Activated B cell treated with CpG ODN at 0.5 μM for 24 hours (primary cell): ENCODE data around the gene AGMO. TPM values are rescaled to one million over a fixed set of nuclear protein-coding genes. Genes with fewer than 3 reads are reported as not detected.

ENCODE experiments used
- ATAC-seq: fragments of 200-7000 bp; cut with Tn5 transposase; one replicate; pipeline ENCODE4 v1.10.0; 2021; ENCODE audit warnings: low read depth, mild to moderate bottlenecking, moderate library complexity
- CTCF ChIA-PET: fragments of 350-600 bp; sonication (Branson Sonifier 250); formaldehyde crosslinking; loops from one replicate; lab custom pipeline; 2021; ENCODE audit warnings: antibody characterized with exemption; lab: Charles Lee
- POLR2A ChIA-PET: fragments of 350-600 bp; sonication (Branson Sonifier 250); formaldehyde crosslinking; loops from one replicate; lab custom pipeline; 2021; ENCODE audit warnings: antibody characterized with exemption; lab: Charles Lee
- DNase-seq: peaks from one replicate; pipeline ENCODE4 v3.0.0; 2022
- H3K27ac Mint-ChIP-seq: one replicate; pipeline ENCODE4 v1.8.0; 2020; ENCODE audit warnings: mixed read lengths
- H3K27me3 Mint-ChIP-seq: one replicate; pipeline ENCODE4 v1.8.0; 2021; ENCODE audit warnings: mixed read lengths
- H3K36me3 Mint-ChIP-seq: one replicate; pipeline ENCODE4 v1.8.0; 2021; ENCODE audit warnings: low read depth, mixed read lengths
- H3K4me1 Mint-ChIP-seq: one replicate; pipeline ENCODE4 v1.8.0; 2021; ENCODE audit warnings: mixed read lengths
- H3K4me3 Mint-ChIP-seq: one replicate; pipeline ENCODE4 v1.8.0; 2020; ENCODE audit warnings: mild to moderate bottlenecking, mixed read lengths
- H3K9me3 Mint-ChIP-seq: one replicate; pipeline ENCODE4 v1.8.0; 2020; ENCODE audit warnings: mixed read lengths
- CTCF ChIP-seq: fragments of 200-600 bp; IDR thresholded peaks from one replicate; pipeline ENCODE4 v1.8.0; 2022; ENCODE audit warnings: antibody characterized with exemption, mild to moderate bottlenecking
- intact Hi-C: fragments of 100-400 bp; cut with micrococcal nuclease; formaldehyde crosslinking; loops from one replicate; pipeline ENCODE4 v1.15.1; 2024
- total RNA-seq: library from RNA; stranded (reverse); gene quantifications from 2 replicates; pipeline ENCODE4 v1.2.3, GENCODE V29; 2022

The AGMO gene
- total RNA-seq, 1 donor from 2014 or later, result not detected

DNA sequence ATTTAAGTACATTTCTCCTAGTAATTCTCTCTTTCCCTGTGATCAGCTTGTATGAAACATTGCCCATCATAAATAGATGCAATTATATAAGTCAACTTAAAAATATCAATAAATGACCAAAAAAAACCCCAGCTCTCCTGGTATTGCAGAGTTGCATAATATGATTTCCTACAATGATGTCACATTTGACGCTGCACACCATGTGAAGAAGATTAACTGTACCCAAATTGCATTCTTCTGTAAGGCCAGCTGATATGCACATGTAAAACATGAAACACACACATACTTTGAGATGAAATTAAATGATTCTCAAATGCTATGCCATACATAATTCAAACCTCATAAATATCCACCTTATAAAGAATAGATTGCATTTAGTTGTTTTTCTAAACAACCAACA is 115.5 kb downstream of the AGMO start:
- ChIA-PET POLR2A (no interaction called here), CTCF (no interaction called here)
- Mint-ChIP-seq H3K27ac (no peak overlapping the region), H3K9me3 (peaks cover 2% of the 10 kb centered on the region), H3K36me3 (no peaks in the 10 kb centered on the region), H3K4me1 (no peaks in the 10 kb centered on the region), H3K4me3 (no peak overlapping the region), H3K27me3 (no peaks in the 10 kb centered on the region)
- ATAC-seq, result no peak
- intact Hi-C loops, result no loop called here
- DNase-seq, result no peak
- TF ChIP-seq CTCF, result no peak

DNA sequence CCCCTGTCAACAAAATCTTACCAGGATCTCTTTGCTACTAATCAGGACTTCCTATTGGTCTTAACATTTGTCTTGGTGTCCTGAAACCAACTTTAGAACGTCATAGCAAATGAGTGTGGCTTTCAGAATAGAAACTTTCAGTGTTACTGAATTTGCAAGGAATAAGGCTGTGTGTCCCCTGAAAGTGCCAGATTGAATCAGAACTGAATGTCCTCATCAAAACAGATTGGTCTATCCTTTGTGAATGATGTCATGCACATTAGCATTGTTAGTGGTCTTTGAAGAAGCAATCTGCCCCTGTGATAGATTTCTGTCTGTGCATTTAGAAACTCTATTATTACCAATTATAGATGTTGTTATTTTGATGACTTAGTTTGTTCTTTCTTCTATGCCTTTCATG is 119.9 kb downstream of the AGMO start:
- ATAC-seq (no peak), DNase-seq (no peak)
- Mint-ChIP-seq H3K27me3 (no peaks in the 10 kb centered on the region), H3K4me3 (no peak overlapping the region), H3K36me3 (no peaks in the 10 kb centered on the region), H3K4me1 (no peaks in the 10 kb centered on the region), H3K9me3 (peaks cover 2% of the 10 kb centered on the region), H3K27ac (no peak overlapping the region)
- intact Hi-C loops, result no loop called here
- CTCF ChIA-PET, result no interaction called here
- POLR2A ChIA-PET, result no interaction called here
- no peak for TF ChIP-seq CTCF

DNA sequence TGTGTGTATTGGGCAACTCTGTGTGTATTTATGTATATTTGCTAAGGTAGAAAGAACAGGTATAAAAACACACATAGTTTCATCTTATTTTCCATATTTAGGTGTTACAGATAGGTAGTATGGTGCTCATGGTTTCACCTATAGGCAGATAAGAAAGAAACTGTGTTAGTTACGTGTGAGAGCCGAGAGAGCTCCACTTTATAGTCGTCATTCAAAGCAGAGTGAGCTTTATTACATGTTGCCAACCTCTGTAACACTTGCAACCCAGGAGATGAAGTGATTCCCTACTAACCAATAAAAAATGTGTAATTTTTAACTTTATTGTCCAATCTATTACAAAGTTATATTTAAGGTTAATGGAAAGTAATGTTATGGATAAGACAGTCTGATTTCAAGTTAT is 121.3 kb downstream of the AGMO start:
- no peak overlapping the region for H3K4me3 Mint-ChIP-seq
- H3K27me3 Mint-ChIP-seq, result no peaks in the 10 kb centered on the region
- no peaks in the 10 kb centered on the region for H3K36me3 Mint-ChIP-seq
- ATAC-seq (no peak), DNase-seq (no peak)
- POLR2A ChIA-PET, result no interaction called here
- no peak for TF ChIP-seq CTCF
- intact Hi-C loops, result no loop called here
- CTCF ChIA-PET, result no interaction called here
- no peak overlapping the region for H3K27ac Mint-ChIP-seq
- peaks cover 2% of the 10 kb centered on the region for H3K9me3 Mint-ChIP-seq
- H3K4me1 Mint-ChIP-seq, result no peaks in the 10 kb centered on the region

DNA sequence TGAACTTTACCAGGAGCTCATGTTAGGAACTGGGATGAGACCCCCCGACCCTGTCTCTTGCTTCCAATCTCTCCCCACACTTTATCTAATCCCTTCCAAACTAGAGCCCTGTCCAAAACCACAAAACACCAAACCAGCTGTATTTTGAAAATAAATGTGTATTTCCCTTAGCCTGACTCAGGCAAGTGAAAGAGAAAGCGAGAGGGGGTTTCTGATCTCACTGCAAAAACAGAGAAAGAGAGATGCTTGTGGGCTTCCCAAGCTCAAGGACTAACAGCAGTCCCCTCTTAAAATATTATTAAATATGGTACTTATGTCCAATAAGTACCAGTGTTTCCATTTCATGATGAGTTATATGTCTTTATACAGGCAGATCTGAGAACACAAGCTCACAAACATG is 122.0 kb downstream of the AGMO start:
- ATAC-seq (no peak), DNase-seq (no peak)
- Mint-ChIP-seq H3K4me1 (no peaks in the 10 kb centered on the region), H3K36me3 (no peaks in the 10 kb centered on the region), H3K27ac (no peak overlapping the region), H3K27me3 (no peaks in the 10 kb centered on the region), H3K9me3 (peaks cover 2% of the 10 kb centered on the region), H3K4me3 (no peak overlapping the region)
- POLR2A ChIA-PET, result no interaction called here
- CTCF ChIA-PET, result no interaction called here
- intact Hi-C loops, result no loop called here
- TF ChIP-seq CTCF, result no peak

- POLR2A ChIA-PET, result no interaction called here
- no peak for ATAC-seq
- Mint-ChIP-seq H3K27ac (no peak overlapping the region), H3K4me3 (no peak overlapping the region), H3K9me3 (no peaks in the 10 kb centered on the region), H3K4me1 (no peaks in the 10 kb centered on the region), H3K36me3 (no peaks in the 10 kb centered on the region), H3K27me3 (no peaks in the 10 kb centered on the region)
- no peak for TF ChIP-seq CTCF
- CTCF ChIA-PET, result no interaction called here
- intact Hi-C loops, result no loop called here
- no peak for DNase-seq
These were observed 128.7 kb downstream of the AGMO start for GRCh38 chr7:15433151-15433550.
